K562 (cell line): ENCODE data around the gene MARK2. TPM values are rescaled to one million over a fixed set of nuclear protein-coding genes. Genes with fewer than 3 reads are reported as not detected.
A peak's percentile ranks its signal among the peaks of the same experiment; 100 is the strongest.

Experiments
- ATAC-seq: fragments of 200-7000 bp; cut with Tn5 transposase; 3 replicates; pipeline ENCODE4 v1.9.1; 2020; ENCODE audit warnings: moderate library complexity
- BruUV-seq: library from RNA; stranded (reverse); fragments of 400-500 nt; replicated peaks from 2 replicates; lab custom pipeline; 2021; lab: Mats Ljungman, UMichigan
- CTCF ChIA-PET: fragments of 300-600 bp; formaldehyde crosslinking; extraction: SDS; loops from one replicate; lab custom pipeline; 2021; ENCODE audit warnings: low intra/inter-chr PET ratio; lab: Yijun Ruan, JAX
- POLR2A ChIA-PET: fragments of 300-600, 350-650 bp; sonication (Branson Sonifier 250); formaldehyde crosslinking; extraction: SDS; loops from one replicate; lab custom pipeline; 2021; ENCODE audit warnings: antibody characterized with exemption, inconsistent platforms; lab: Yijun Ruan, JAX
- DNase-seq, 4 experiments: peaks; one replicate each; pipeline versions ENCODE4 v3.0.0 to v3.0.0-alpha.2; 2011 to 2018; ENCODE audit warnings: low spot score in 3 of 4, mixed read lengths in 3 of 4; ENCODE audit errors: extremely low read depth in 1 of 4
- FAIRE-seq: peaks from 2 replicates; lab custom pipeline; 2011; peaks lifted over from hg19 to GRCh38; lab: Jason Lieb, UNC
- H2AFZ ChIP-seq: 2 replicates; pipeline ENCODE4 v1.6.0; 2011; ENCODE audit warnings: low read depth, low read length, control low read depth, inconsistent platforms
- H3K27ac ChIP-seq: fragments of 200-600 bp; 3 replicates; pipeline ENCODE4 v1.8.0; 2011; ENCODE audit warnings: low read depth, mild to moderate bottlenecking, control low read depth, inconsistent platforms, low read length, moderate library complexity, mixed read lengths; ENCODE audit errors: extremely low read depth
- H3K27me3 ChIP-seq, 2 experiments: fragments of 300-600 bp in 1 of 2; 2 replicates in 1 of 2; 3 replicates in 1 of 2; pipeline versions ENCODE4 v1.6.0 to v1.8.0; 2011; ENCODE audit warnings: inconsistent platforms in 2 of 2, low read length in 2 of 2, mild to moderate bottlenecking in 1 of 2, mixed read lengths in 1 of 2, moderate library complexity in 1 of 2; ENCODE audit not compliant: control insufficient read depth in 2 of 2, insufficient read depth in 2 of 2
- H3K36me3 ChIP-seq: fragments of 300-600 bp; 3 replicates; pipeline ENCODE4 v1.8.0; 2011; ENCODE audit warnings: mild to moderate bottlenecking, low read length, inconsistent platforms; ENCODE audit not compliant: control insufficient read depth, insufficient read depth
- H3K4me1 ChIP-seq, 2 experiments: fragments of 200-600 bp in 1 of 2; replicated peaks in 1 of 2; 2 replicates in 1 of 2; 3 replicates in 1 of 2; pipeline versions ENCODE4 v1.5.1 to v1.8.0; 2011; ENCODE audit warnings: inconsistent platforms in 2 of 2, low read length in 2 of 2, mild to moderate bottlenecking in 1 of 2, mixed read lengths in 1 of 2, moderate library complexity in 1 of 2; ENCODE audit not compliant: control insufficient read depth in 2 of 2, insufficient read depth in 2 of 2
- H3K4me2 ChIP-seq: 2 replicates; pipeline ENCODE4 v1.6.1; 2011; ENCODE audit warnings: low read length, control low read depth, inconsistent platforms, mixed read lengths; ENCODE audit not compliant: insufficient read depth
- H3K4me3 ChIP-seq: fragments of 200-600 bp; sonication (generic), shearing (Covaris generic); 2 replicates; pipeline ENCODE4 v1.5.1; 2016; ENCODE audit warnings: control low read depth, inconsistent platforms
- H3K79me2 ChIP-seq: fragments of 200-600 bp; 3 replicates; pipeline ENCODE4 v1.8.0; 2011; ENCODE audit warnings: low read length, inconsistent platforms; ENCODE audit not compliant: control insufficient read depth, insufficient read depth
- H3K9ac ChIP-seq, 2 experiments: 2 replicates each; pipeline versions ENCODE4 v1.6.0 to v1.6.1; 2011; ENCODE audit warnings: low read depth in 2 of 2, low read length in 2 of 2, control low read depth in 1 of 2, inconsistent platforms in 1 of 2, mild to moderate bottlenecking in 1 of 2, mixed read lengths in 1 of 2; ENCODE audit not compliant: insufficient read depth in 1 of 2
- H3K9me1 ChIP-seq: one replicate; pipeline ENCODE4 v1.6.0; 2011; ENCODE audit warnings: inconsistent platforms, mild to moderate bottlenecking, low read length, moderate library complexity; ENCODE audit not compliant: control insufficient read depth, insufficient read depth
- H3K9me3 ChIP-seq: replicated peaks from 2 replicates; pipeline ENCODE4 v1.5.1; 2011; ENCODE audit warnings: low read depth, low read length, inconsistent platforms; ENCODE audit not compliant: control insufficient read depth, insufficient read depth
- H4K20me1 ChIP-seq: replicated peaks from 2 replicates; pipeline ENCODE4 v1.6.1; 2011; ENCODE audit warnings: low read length, inconsistent platforms, mixed read lengths; ENCODE audit not compliant: control insufficient read depth, insufficient read depth
- CHD1 ChIP-seq: fragments of 200-600 bp; sonication (generic); IDR thresholded peaks from one replicate; pipeline ENCODE4 v1.6.1; 2012; ENCODE audit warnings: mild to moderate bottlenecking, moderate library complexity, low read length, inconsistent platforms
- GABPA ChIP-seq: fragments of 200-800 bp; sonication (Bioruptor generic); conservative IDR thresholded peaks from 2 replicates; pipeline ENCODE4 v1.6.1; 2016; ENCODE audit warnings: low read depth, missing genetic modification characterization, missing compliant biosample characterization
- L3MBTL2 ChIP-seq: fragments of 450-650 bp; IDR thresholded peaks from 2 replicates; pipeline ENCODE4 v1.6.1; 2016; ENCODE audit warnings: mild to moderate bottlenecking, moderate library complexity
- SRSF7 ChIP-seq: fragments of 200-400 bp; formaldehyde crosslinking; optimal IDR thresholded peaks from 2 replicates; pipeline ENCODE3; 2017; ENCODE audit warnings: mild to moderate bottlenecking, low read depth, low read length
- STAG1 ChIP-seq: sonication (generic); formaldehyde crosslinking; IDR thresholded peaks from 2 replicates; pipeline ENCODE4 v1.5.0; 2020; ENCODE audit warnings: missing genetic modification reagents, borderline replicate concordance
- ZNF133 ChIP-seq: fragments of 250-450 bp; sonication (Bioruptor Pico); IDR thresholded peaks from 2 replicates; pipeline ENCODE4 v1.4.0; 2020; ENCODE audit warnings: mild to moderate bottlenecking
- WGBS: fragments of 100-300 bp; shearing (Covaris generic); methylation state at CpG from one replicate; pipeline ENCODE4 v1.1.6; 2016; ENCODE audit warnings: low coverage, mixed read lengths; ENCODE audit not compliant: insufficient coverage; ENCODE audit errors: missing lambda C conversion rate; 5-methylcytosine and 5-hydroxymethylcytosine counted together
- in situ Hi-C: fragments of 300-500 bp; cut with MboI; formaldehyde crosslinking; loops from 4 replicates; pipeline ENCODE4 v1.15.0; 2018; ENCODE audit warnings: inconsistent platforms, mixed read lengths
- intact Hi-C: fragments of 100-400 bp; cut with micrococcal nuclease; formaldehyde crosslinking; loops from 2 replicates; pipeline ENCODE4 v1.14.2; 2022
- polyA plus RNA-seq, 8 experiments: library from polyadenylated mRNA; depleted of rRNA in 4 of 8; stranded (reverse) in 5 of 8; unstranded in 3 of 8; fragments of >200 nt; fragmentation: Nextera tagmentation in 2 of 8; fragmentation: Illumina TruSeq in 1 of 8; extraction: Ambion mirVana in 2 of 8; extraction: Trizol in 1 of 8; gene quantifications; 2 replicates each; pipeline versions ENCODE4 v1.2.1 to v1.2.3, GENCODE V29; 2011 to 2014; ENCODE audit warnings: inconsistent platforms in 1 of 8, missing spikeins in 1 of 8
- total RNA-seq, 7 experiments: library from RNA; depleted of rRNA in 6 of 7; stranded (reverse); fragments of >200 nt in 6 of 7; fragmentation: Illumina TruSeq in 2 of 7; extraction: Trizol in 2 of 7; gene quantifications; 2 replicates each; pipeline versions ENCODE4 v1.2.1 to v1.2.3, GENCODE V29; 2011 to 2021; ENCODE audit warnings: low replicate concordance in 1 of 7
- TF ChIP-seq, protein P1 (sequence below), 2 experiments: fragments of 450-650 bp; conservative IDR thresholded peaks; 2 replicates each; pipeline ENCODE4 v1.6.1; 2017; ENCODE audit warnings: mild to moderate bottlenecking in 2 of 2, moderate library complexity in 2 of 2
- TF ChIP-seq, protein P2 (sequence below): sonication (generic); formaldehyde crosslinking; IDR thresholded peaks from 2 replicates; pipeline ENCODE4 v1.8.0; 2023; ENCODE audit warnings: mild to moderate bottlenecking, missing genetic modification reagents

The MARK2 gene
- total and polyA plus RNA-seq, 9 of the 15 experiments (the other 6 are each of a cell fraction or from before 2014, with no cell fraction given), result 0.32 to 43.5 (median 15.1) TPM

DNA sequence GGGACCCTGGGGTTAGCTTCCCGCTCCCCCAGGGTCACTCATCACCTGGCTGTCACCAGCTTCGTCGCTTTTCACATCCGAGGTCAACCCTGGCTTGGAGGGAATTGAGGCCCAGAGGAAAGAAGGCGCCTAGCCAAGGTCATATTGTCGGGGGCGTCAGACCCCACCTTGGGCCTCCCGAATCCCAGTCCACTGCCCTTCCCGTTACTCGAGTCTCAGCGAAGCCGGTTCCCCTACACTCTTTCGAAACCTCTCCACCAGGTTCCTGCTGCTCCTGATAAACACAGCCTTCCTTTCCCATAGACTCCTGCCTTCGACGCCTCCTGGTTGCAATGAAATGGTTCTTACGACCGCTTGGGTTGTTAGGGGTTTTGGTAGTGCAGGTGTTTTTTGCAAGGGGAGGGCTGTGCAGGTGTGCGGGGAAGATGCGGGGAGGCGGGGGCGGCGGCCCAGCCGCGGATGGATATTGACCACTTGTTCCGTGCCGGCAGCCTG is 100.5 kb downstream of the MARK2 start:
- BruUV-seq, result no TSS peak
- ChIA-PET CTCF (interaction anchor here (0.6 to 1.5 kb wide), 2 partner anchors 13 to 101 kb away, joined by 4 read pairs; partner anchors contain the start of gene MARK2), POLR2A (interaction anchor here (0.6 to 1.0 kb wide), 3 partner anchors 14 to 627 kb away, joined by 3 read pairs; no protein-coding TSS in a partner anchor)
- WGBS, result 1% methylated on average over 25 of the region's 26 CpGs
- peaks cover 45 to 46% of the 10 kb centered on the region in 2 experiments for H3K4me1 ChIP-seq
- no peak; the same call in 2 of the 3 replicates for ATAC-seq
- no peaks in the 10 kb centered on the region for H3K27me3 ChIP-seq
- peaks cover 30% of the 10 kb centered on the region for H3K36me3 ChIP-seq
- peak overlapping the region; percentile 72 for H3K4me3 ChIP-seq
- H3K79me2 ChIP-seq, result peaks cover 56% of the 10 kb centered on the region
- 0 out of 2 replicates have a peak, but pooled peaks cover 4% of the 10 kb centered on the region for H4K20me1 ChIP-seq
- peak overlapping the region; percentile 74 to 96 for H3K9ac ChIP-seq
- DNase-seq, result peak in 1 of 4 experiments; percentile 44
- intact Hi-C loops, result loop anchor here (1.0 kb wide), 1 partner anchor 22 kb away; the partner anchor contains the start of gene RCOR2
- FAIRE-seq, result peak; percentile 51
- peak overlapping the region; percentile 96 for H3K4me2 ChIP-seq
- peak overlapping the region; percentile 84 for H2AFZ ChIP-seq
- in situ Hi-C loops, result no loop called here
- no peaks in the 10 kb centered on the region for H3K9me3 ChIP-seq
- peak overlapping the region; percentile 74 for H3K27ac ChIP-seq
- peaks cover 4% of the 10 kb centered on the region for H3K9me1 ChIP-seq
- TF ChIP-seq, protein P1, sequence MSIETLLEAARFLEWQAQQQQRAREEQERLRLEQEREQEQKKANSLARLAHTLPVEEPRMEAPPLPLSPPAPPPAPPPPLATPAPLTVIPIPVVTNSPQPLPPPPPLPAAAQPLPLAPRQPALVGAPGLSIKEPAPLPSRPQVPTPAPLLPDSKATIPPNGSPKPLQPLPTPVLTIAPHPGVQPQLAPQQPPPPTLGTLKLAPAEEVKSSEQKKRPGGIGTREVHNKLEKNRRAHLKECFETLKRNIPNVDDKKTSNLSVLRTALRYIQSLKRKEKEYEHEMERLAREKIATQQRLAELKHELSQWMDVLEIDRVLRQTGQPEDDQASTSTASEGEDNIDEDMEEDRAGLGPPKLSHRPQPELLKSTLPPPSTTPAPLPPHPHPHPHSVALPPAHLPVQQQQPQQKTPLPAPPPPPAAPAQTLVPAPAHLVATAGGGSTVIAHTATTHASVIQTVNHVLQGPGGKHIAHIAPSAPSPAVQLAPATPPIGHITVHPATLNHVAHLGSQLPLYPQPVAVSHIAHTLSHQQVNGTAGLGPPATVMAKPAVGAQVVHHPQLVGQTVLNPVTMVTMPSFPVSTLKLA (conservative IDR thresholded peaks at IDR 0.05), result no peak
- TF ChIP-seq L3MBTL2 (0 out of 2 replicates have a peak, but pooled peaks have one; percentile 28), ZNF133 (CRISPR knock-in tag) (no peak), CHD1 (peak; percentile 46), GABPA (peak; percentile 10; the same call in 1 of the 2 replicates), STAG1 (0 out of 2 replicates have a peak, but pooled peaks have one; percentile 14), SRSF7 (no peak)
- TF ChIP-seq, protein P2, sequence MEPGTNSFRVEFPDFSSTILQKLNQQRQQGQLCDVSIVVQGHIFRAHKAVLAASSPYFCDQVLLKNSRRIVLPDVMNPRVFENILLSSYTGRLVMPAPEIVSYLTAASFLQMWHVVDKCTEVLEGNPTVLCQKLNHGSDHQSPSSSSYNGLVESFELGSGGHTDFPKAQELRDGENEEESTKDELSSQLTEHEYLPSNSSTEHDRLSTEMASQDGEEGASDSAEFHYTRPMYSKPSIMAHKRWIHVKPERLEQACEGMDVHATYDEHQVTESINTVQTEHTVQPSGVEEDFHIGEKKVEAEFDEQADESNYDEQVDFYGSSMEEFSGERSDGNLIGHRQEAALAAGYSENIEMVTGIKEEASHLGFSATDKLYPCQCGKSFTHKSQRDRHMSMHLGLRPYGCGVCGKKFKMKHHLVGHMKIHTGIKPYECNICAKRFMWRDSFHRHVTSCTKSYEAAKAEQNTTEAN (CRISPR knock-in tag), result no peak
